ENCODE results near the gene GOLGA2. TPM values are rescaled to one million over a fixed set of nuclear protein-coding genes. Genes with fewer than 3 reads are reported as not detected.

GOLGA2 gene
- total RNA-seq, 1 experiment from 2014 or later: 188 TPM

DNA sequence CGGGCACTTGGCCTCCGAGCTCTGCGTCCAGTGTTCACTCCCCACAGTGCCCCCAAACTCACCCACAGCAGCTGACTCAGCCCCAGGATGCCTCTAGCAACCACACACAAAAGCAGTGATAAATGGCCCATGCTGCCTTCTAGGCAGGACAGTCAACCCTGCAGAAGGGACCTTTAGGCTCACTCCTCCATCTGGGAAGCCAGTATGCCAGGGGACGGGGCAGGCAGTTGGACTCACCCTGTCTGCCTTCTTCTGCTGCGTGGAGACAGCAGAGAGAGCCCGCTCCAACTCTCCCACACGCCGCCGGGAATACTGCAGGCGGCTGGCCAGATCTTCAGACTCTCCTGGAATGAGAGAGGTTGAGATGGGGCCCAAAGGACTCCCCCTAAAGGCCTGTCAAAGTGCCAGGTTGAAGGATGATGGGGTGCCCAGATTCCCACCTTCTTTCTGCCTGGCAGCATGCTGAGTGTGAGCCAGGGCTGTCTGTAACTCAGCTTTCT, 10.4 kb downstream of the GOLGA2 start:
- Histone ChIP-seq H3K79me2 (ENCODE audit: low read depth) (0 out of 2 replicates have a peak, but pooled peaks cover 10% of the 10 kb centered on the region), H2AFZ (no peak overlapping the region), H3K4me2 (no peak overlapping the region), H3K4me3 (no peak overlapping the region), H3K9me2 (ENCODE audit: insufficient read depth) (no peaks in the 10 kb centered on the region), H3K27me3 (ENCODE audit: insufficient read depth, low read depth) (no peaks in the 10 kb centered on the region), H4K20me1 (ENCODE audit: insufficient read depth) (peaks cover 12% of the 10 kb centered on the region), H3K4me1 (replicated peaks; ENCODE audit: insufficient read depth) (peaks cover 2% of the 10 kb centered on the region), H3K27ac (no peak overlapping the region), H3K36me3 (ENCODE audit: low read depth) (peaks cover 10% of the 10 kb centered on the region), H3F3A (ENCODE audit: insufficient read depth, low read depth) (peaks cover under 1% of the 10 kb centered on the region; the same call in 1 of the 2 replicates), H3K9me3 (ENCODE audit: insufficient read depth, low read depth) (no peaks in the 10 kb centered on the region)
- ChIA-PET POLR2A (ENCODE audit: unreplicated experiment) (no interaction called here), CTCF (no interaction called here)
- no TSS peak for BruUV-seq (replicated peaks)
- no peak for DNase-seq
- intact Hi-C loops (cut with micrococcal nuclease; ENCODE audit: unreplicated experiment): no loop called here
- TF ChIP-seq, protein P1, sequence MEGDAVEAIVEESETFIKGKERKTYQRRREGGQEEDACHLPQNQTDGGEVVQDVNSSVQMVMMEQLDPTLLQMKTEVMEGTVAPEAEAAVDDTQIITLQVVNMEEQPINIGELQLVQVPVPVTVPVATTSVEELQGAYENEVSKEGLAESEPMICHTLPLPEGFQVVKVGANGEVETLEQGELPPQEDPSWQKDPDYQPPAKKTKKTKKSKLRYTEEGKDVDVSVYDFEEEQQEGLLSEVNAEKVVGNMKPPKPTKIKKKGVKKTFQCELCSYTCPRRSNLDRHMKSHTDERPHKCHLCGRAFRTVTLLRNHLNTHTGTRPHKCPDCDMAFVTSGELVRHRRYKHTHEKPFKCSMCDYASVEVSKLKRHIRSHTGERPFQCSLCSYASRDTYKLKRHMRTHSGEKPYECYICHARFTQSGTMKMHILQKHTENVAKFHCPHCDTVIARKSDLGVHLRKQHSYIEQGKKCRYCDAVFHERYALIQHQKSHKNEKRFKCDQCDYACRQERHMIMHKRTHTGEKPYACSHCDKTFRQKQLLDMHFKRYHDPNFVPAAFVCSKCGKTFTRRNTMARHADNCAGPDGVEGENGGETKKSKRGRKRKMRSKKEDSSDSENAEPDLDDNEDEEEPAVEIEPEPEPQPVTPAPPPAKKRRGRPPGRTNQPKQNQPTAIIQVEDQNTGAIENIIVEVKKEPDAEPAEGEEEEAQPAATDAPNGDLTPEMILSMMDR (conservative IDR thresholded peaks at IDR 0.05): no peak
- TF ChIP-seq EZH2 (IDR thresholded peaks at IDR 0.05; ENCODE audit: low read depth): no peak

DNA sequence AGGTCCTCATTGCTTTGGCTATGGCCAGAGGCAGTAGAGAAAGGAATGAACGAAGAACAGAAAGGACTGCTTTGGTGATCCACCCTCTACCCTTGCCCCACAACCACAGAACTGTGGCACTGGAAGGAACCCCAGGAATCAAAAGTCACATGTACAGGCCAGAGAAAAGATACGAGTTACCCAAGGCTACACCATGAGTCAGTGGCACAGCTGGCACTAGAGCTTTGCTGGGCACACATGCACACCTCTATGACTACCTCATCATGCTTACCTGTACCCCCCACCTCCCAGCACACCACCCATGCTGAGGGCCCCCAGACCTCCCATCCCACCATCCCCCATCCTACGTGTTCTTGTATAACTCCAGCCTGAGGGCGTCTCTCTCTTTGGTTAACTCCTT, 13.1 kb downstream of the GOLGA2 start:
- H2AFZ ChIP-seq: no peak overlapping the region
- CTCF ChIA-PET: interaction anchor here (0.7 kb wide), 1 partner anchor 146 kb away, joined by 3 read pairs; no protein-coding TSS in a partner anchor
- no peak overlapping the region for H3K4me2 ChIP-seq
- no peaks in the 10 kb centered on the region for H3K27me3 ChIP-seq (ENCODE audit: insufficient read depth, low read depth)
- no peaks in the 10 kb centered on the region for H3K9me3 ChIP-seq (ENCODE audit: insufficient read depth, low read depth)
- H4K20me1 ChIP-seq (ENCODE audit: insufficient read depth): peaks cover 4% of the 10 kb centered on the region; the same call in 1 of the 2 replicates
- intact Hi-C loops (cut with micrococcal nuclease; ENCODE audit: unreplicated experiment): no loop called here
- no peaks in the 10 kb centered on the region for H3K4me1 ChIP-seq (replicated peaks; ENCODE audit: insufficient read depth)
- no TSS peak for BruUV-seq (replicated peaks)
- no peaks in the 10 kb centered on the region for H3K79me2 ChIP-seq (ENCODE audit: low read depth)
- 0 out of 2 replicates have a peak, but pooled peaks cover 4% of the 10 kb centered on the region for H3K36me3 ChIP-seq (ENCODE audit: low read depth)
- no peaks in the 10 kb centered on the region for H3F3A ChIP-seq (ENCODE audit: insufficient read depth, low read depth)
- H3K9me2 ChIP-seq (ENCODE audit: insufficient read depth): no peaks in the 10 kb centered on the region
- TF ChIP-seq, protein P1 (conservative IDR thresholded peaks at IDR 0.05): no peak
- no peak for TF ChIP-seq EZH2 (IDR thresholded peaks at IDR 0.05; ENCODE audit: low read depth)
- DNase-seq: no peak
- H3K27ac ChIP-seq: no peak overlapping the region
- H3K4me3 ChIP-seq: no peak overlapping the region
- POLR2A ChIA-PET (ENCODE audit: unreplicated experiment): no interaction called here

DNA sequence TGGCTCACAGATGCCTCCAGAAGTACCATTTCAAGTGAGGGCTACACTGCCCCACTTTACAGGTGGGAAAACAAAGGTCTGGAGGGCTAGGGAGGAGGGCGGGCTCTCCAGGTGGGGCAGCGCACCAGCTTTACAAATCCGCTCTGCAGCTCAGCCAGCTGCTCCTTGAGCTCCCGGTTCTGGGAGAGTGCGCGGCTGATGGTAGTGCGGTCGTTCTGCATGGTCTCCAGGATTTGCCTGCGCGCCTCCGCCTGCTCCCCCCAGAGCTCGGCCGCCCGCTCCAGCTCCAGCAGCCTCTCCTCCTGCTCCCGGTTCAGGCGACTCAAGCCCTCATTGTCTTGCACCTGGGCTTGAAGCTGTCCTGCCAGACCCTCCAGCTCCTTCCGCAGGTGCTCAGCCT, 15.5 kb downstream of the GOLGA2 start:
- BruUV-seq (replicated peaks): TSS peak; percentile 7
- TF ChIP-seq EZH2 (IDR thresholded peaks at IDR 0.05; ENCODE audit: low read depth): no peak
- TF ChIP-seq, protein P1 (conservative IDR thresholded peaks at IDR 0.05): no peak

More for the DNA sequence above, 15.5 kb downstream of the GOLGA2 start:
- Histone ChIP-seq H3K36me3 (ENCODE audit: low read depth) (0 out of 2 replicates have a peak, but pooled peaks cover 4% of the 10 kb centered on the region), H3K4me2 (no peak overlapping the region), H3K9me2 (ENCODE audit: insufficient read depth) (no peaks in the 10 kb centered on the region), H3K4me1 (replicated peaks; ENCODE audit: insufficient read depth) (no peaks in the 10 kb centered on the region), H4K20me1 (ENCODE audit: insufficient read depth) (peaks cover 4% of the 10 kb centered on the region; the same call in 1 of the 2 replicates), H3K4me3 (no peak overlapping the region), H3K27me3 (ENCODE audit: insufficient read depth, low read depth) (no peaks in the 10 kb centered on the region), H2AFZ (no peak overlapping the region), H3K27ac (no peak overlapping the region), H3K79me2 (ENCODE audit: low read depth) (no peaks in the 10 kb centered on the region), H3K9me3 (ENCODE audit: insufficient read depth, low read depth) (no peaks in the 10 kb centered on the region), H3F3A (ENCODE audit: insufficient read depth, low read depth) (peaks cover 18% of the 10 kb centered on the region; the same call in 1 of the 2 replicates)
- ChIA-PET POLR2A (ENCODE audit: unreplicated experiment) (no interaction called here), CTCF (no interaction called here)
- DNase-seq: no peak
- intact Hi-C loops (cut with micrococcal nuclease; ENCODE audit: unreplicated experiment): no loop called here

All from PC-9 (cell line).